Activated T-cell treated with anti-CD3 and anti-CD28 coated beads, Interleukin-2, amount 50 U/mL, for 72 hours (primary cell): ENCODE results near the gene PRM2. TPM values are rescaled to one million over a fixed set of nuclear protein-coding genes. Genes with fewer than 3 reads are reported as not detected.
A peak's percentile ranks its signal among the peaks of the same experiment; 100 is the strongest.

ENCODE experiments used
- ATAC-seq, 2 donors: fragments of 150-1000 bp; cut with Tn5 transposase; replicated peaks in 1 of 2; 2 replicates each; pipeline ENCODE4 v1.10.0; 2021; ENCODE audit warnings: moderate library complexity in 2 of 2, mild to moderate bottlenecking in 1 of 2
- DNase-seq, 2 donors: peaks; one replicate each; pipeline ENCODE4 v3.0.0; 2021 to 2022; ENCODE audit warnings: mixed read lengths in 1 of 2
- H3K27ac Mint-ChIP-seq: one replicate; pipeline ENCODE4 v1.8.0; 2022; ENCODE audit warnings: mild to moderate bottlenecking, moderate library complexity, mixed read lengths
- H3K27me3 Mint-ChIP-seq: one replicate; pipeline ENCODE4 v1.8.0; 2022; ENCODE audit warnings: low read depth, mixed read lengths
- H3K36me3 Mint-ChIP-seq, 2 donors: one replicate each; pipeline ENCODE4 v1.8.0; 2022; ENCODE audit warnings: mixed read lengths in 2 of 2, mild to moderate bottlenecking in 1 of 2; ENCODE audit not compliant: insufficient read depth in 2 of 2
- H3K4me1 Mint-ChIP-seq: one replicate; pipeline ENCODE4 v1.8.0; 2022; ENCODE audit warnings: low read depth, mixed read lengths
- H3K4me3 Mint-ChIP-seq, 2 donors: one replicate each; pipeline ENCODE4 v1.8.0; 2022; ENCODE audit warnings: mild to moderate bottlenecking in 2 of 2, mixed read lengths in 2 of 2, moderate library complexity in 2 of 2
- H3K9me3 Mint-ChIP-seq, 2 donors: one replicate each; pipeline ENCODE4 v1.8.0; 2022; ENCODE audit warnings: mixed read lengths in 2 of 2
- total RNA-seq, 2 donors: library from RNA; stranded (reverse); gene quantifications; one replicate each; pipeline ENCODE4 v1.2.3, GENCODE V29; 2022

The PRM2 gene
- total RNA-seq, 2 donors from 2014 or later = not detected

DNA sequence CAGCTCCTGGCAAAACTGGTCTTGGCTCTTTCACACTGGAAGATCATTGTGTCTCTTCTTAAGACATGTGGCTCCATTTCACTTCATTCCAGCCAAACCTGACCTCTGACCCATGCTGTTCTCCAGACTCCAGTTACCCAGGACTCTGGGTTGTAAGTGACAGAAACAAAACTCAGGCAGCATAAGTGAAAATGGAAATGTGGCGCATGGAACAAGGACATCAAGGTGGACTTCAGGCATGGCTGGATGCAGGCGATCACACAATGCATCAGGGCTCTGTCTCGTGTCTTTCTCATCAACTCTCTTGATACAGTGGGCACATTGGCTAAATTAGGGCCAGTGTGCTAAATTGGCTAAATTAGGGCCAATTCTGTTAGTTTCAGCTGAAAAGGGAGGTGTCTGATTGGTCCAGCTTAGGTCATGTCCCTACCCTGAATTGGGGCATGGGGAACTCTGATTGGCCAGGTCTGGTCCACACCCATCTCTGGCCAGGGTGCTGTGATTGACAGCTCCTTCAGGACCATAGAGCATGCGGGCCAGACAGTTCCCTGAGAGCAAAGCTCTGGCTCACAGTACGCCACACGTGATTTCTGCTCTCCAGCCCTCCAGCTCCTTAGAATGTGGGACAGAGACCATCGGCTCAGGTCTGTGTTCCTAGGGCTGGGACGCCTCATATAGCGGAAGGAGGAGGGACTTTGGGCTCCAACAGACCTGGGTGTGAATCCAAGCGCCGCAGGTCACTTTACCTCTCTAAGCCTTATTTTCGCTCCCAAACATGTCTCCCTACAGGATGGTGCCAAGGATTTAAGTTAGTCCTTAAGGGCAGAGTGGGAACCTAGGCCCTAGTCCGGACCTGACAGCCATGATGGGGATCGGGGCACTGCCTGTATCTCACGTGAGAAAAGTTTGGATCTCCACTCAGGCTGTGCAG, 37.7 kb downstream of the PRM2 start:
- H3K9me3 Mint-ChIP-seq = no peaks in the 10 kb centered on the region
- H3K36me3 Mint-ChIP-seq = no peaks in the 10 kb centered on the region
- DNase-seq = no peak
- H3K4me3 Mint-ChIP-seq = no peak overlapping the region
- H3K27ac Mint-ChIP-seq = no peak overlapping the region
- ATAC-seq = no peak
- H3K4me1 Mint-ChIP-seq = peaks cover 45% of the 10 kb centered on the region
- H3K27me3 Mint-ChIP-seq = no peaks in the 10 kb centered on the region

DNA sequence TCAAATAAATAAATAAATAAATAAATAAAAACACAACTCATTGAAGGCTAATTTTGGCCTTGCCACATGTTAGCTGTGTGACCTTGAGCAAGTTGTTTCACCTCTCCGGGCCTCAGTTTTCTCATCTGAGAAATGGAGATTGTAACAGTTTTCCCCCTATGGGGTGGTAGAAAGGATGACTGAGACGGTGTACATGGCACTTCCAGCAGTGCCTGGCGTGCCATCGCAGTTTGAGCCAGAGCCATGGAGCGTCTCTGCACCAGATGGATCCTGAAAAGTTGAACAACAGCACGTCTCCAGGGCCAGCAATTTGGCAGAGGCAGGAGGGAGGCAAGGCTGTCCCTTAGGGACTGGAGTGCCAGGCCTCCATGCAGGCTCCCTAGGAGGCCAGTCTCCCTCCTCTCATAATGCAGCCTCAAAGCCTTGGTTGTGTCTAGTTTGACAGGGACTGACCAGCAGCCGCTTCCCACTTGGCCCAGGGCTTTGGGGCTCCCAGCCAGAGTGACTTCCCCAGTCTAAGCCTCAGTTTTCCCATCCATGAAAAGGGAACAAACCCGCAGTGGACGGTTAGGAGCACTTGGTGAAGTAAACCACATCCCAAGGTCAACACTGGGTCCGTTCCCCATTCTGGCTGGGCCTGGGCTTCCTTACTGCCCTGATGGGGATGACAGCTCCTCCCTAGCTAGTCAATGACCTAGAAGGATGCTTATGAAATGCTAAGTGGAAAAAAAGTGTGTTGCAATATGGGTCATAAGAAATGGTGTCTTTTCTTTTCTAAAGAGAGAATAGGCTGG, 39.6 kb downstream of the PRM2 start:
- peaks cover 62% of the 10 kb centered on the region for H3K4me1 Mint-ChIP-seq
- no peak overlapping the region for H3K4me3 Mint-ChIP-seq
- DNase-seq = no peak
- no peaks in the 10 kb centered on the region for H3K36me3 Mint-ChIP-seq
- no peak for ATAC-seq
- no peaks in the 10 kb centered on the region for H3K27me3 Mint-ChIP-seq
- no peak overlapping the region for H3K27ac Mint-ChIP-seq
- H3K9me3 Mint-ChIP-seq = no peaks in the 10 kb centered on the region

DNA sequence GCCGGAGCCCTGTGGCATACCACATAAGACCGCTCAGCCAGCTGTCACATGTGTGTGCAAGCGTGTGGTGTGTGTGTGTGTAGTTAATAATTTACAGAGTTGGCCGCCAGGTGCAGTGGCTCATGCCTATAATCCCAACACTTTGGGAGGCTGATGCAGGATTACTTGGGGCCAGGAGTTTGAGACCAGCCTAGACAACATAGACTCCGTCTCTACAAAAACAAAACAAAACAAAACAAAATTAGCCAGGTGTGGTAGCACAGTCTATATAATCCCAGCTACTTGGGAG, 40.6 kb downstream of the PRM2 start:
- DNase-seq (no peak), ATAC-seq (no peak)
- no peak overlapping the region for H3K4me3 Mint-ChIP-seq
- peaks cover 72% of the 10 kb centered on the region for H3K4me1 Mint-ChIP-seq
- H3K27me3 Mint-ChIP-seq = no peaks in the 10 kb centered on the region
- H3K9me3 Mint-ChIP-seq = no peaks in the 10 kb centered on the region
- H3K27ac Mint-ChIP-seq = no peak overlapping the region
- no peaks in the 10 kb centered on the region for H3K36me3 Mint-ChIP-seq

DNA sequence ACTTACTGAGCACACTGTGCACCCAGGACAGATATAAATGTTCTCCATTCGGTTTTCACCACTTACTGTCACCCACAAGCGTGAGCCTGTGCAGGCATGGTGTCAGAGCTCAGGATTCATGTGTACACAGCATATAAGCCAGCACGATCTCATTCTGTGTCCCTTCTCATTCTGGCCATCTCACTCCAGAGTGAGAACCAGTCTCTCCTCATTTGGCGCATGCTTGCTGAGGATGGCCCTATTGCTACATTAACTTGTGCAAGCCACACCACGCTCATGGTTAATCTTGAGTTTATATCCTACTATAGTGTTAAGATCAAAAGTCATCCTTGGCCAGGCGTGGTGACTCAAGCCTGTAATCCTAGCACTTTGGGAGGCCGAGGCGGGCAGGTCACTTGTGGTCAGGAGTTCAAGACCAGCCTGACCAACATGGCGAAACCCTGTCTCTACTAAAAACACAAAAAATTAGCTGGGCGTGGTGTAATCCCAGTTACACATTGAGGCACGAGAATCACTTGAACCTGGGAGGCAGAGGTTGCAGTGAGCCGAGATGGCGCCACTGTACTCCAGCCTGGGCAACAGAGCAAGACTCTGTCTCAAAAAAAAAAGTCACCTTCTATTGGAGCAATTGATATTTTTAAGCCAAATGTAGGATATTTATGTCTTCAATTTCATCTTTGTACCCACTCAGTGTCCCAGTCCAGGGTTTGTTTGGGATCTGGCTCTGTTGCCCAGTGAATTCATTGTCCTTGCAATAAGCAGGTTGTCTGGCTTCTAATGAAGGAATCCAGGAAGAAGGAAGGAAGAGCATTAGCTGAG, 41.2 kb downstream of the PRM2 start:
- peak overlapping the region; percentile 38 to 53 for H3K4me3 Mint-ChIP-seq
- peaks cover 77% of the 10 kb centered on the region for H3K4me1 Mint-ChIP-seq
- DNase-seq = no peak

DNA sequence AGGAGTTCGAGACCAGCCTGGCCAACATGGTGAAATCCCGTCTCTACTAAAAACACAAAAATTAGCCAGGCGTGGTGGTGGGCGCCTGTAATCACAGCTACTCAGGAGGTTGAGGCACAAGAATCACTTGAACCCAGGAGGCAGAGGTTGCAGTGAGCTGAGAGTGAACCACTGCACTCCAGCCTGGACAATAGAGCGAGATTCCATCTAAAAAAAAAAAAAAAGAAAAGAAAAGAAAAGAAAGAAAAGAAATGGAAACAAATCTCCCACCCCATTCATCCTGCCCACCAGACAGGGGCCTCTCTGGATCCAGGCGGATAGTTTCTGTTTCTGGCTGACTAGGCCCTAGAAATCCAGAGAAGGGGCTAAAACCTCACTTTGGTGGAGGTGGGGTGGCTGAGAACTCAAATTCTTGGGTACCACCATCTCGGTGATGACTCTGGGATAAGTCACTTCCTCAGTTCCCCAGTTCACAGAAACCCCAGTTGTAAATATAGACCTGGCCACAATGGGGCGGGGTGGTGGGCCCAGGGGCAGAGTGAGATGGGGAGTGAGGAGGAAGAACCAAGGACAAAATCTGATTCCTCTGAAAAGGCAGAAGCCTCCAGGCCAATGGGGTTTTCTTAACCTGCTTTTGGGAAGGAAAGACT, 42.4 kb downstream of the PRM2 start:
- Mint-ChIP-seq H3K27ac (peak overlapping the region; percentile 99), H3K27me3 (no peaks in the 10 kb centered on the region), H3K4me3 (peak overlapping the region; percentile 81 to 82), H3K36me3 (no peaks in the 10 kb centered on the region), H3K9me3 (no peaks in the 10 kb centered on the region), H3K4me1 (peaks cover 90% of the 10 kb centered on the region)
- peak; percentile 58 to 64 for ATAC-seq
- DNase-seq = peak; percentile 86 to 89

More for the DNA sequence above, 41.2 kb downstream of the PRM2 start:
- Mint-ChIP-seq H3K9me3 (no peaks in the 10 kb centered on the region), H3K27me3 (no peaks in the 10 kb centered on the region), H3K27ac (peak overlapping the region; percentile 72), H3K36me3 (no peaks in the 10 kb centered on the region)
- ATAC-seq = no peak

DNA sequence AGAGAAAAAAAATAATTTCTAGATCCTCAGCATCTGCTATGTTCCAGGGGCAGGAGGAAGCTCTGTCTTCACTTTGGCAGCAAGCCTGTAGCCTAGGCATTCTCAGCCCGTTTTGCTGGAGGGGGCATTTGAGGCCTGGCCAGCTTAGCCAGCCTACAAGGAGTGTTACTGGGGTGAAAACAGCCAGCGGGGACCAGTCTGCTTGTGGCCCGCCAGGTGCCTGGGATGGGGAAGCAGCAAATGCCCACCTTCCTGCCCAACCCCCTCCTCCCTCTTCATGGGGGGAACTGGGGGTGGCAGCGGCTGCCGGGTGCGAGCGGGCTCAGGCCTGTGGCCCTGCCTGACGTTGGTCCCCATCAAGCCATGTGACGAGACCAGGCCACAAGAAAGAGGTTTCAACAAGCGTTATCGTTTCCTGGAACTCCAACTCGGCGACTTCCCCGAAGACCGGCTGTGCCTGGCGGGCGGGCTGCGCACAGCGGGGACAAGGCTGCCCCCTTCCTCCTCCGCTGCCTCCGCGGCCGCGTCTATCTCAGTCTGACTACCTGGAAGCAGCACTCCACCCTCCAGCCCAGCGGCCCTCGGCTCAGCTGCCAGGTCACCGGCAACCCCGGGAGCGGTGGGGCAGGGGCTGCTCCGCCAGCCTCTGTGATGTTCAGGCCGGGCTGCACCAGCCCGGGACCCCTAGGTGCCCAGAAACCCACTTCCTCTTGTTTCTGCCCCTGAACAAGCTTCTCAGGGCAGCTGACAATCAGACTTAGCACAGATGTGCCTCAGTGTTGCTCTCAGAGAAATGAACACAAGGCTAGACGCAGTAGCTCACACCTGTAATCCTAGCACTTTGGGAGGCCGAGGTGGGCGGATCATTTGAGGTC, 43.2 kb downstream of the PRM2 start:
- peak; percentile 87 to 88 for ATAC-seq
- H3K27ac Mint-ChIP-seq = peak overlapping the region; percentile 99
- no peaks in the 10 kb centered on the region for H3K36me3 Mint-ChIP-seq
- no peaks in the 10 kb centered on the region for H3K27me3 Mint-ChIP-seq
- DNase-seq = peak; percentile 95 to 97
- peaks cover 94% of the 10 kb centered on the region for H3K4me1 Mint-ChIP-seq
- no peaks in the 10 kb centered on the region for H3K9me3 Mint-ChIP-seq
- peak overlapping the region; percentile 81 to 82 for H3K4me3 Mint-ChIP-seq

DNA sequence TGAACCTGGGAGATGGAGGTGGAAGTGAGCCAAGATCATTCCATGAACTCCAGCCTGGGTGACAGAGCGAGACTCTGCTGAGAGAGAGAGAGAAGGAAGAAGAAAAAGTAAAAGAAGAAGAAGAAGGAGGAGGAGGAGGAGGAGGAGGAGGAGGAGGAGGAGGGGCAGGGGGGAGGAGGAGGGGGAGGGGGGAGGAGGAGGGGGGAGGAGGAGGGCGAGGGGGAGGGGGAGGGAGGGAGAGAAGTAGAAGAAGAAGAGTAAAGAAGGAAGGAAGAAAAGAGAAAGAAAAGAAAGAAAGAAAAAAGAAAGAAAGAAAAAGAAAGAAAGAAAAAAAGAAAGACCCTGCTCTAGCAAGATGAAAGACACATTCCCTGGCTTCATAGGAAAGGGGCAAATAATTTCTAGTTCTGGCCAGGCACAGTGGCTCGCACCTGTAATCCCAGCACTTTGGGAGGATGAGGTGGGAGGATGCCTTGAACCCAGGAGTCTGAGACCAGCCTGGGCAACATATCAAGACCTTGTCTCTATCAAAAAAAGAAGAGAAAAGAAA, 43.9 kb downstream of the PRM2 start:
- no peaks in the 10 kb centered on the region for H3K9me3 Mint-ChIP-seq
- H3K27me3 Mint-ChIP-seq = no peaks in the 10 kb centered on the region
- ATAC-seq (no peak), DNase-seq (no peak)
- no peaks in the 10 kb centered on the region for H3K36me3 Mint-ChIP-seq
- H3K27ac Mint-ChIP-seq = peak overlapping the region; percentile 99
- peaks cover 90% of the 10 kb centered on the region for H3K4me1 Mint-ChIP-seq
- peak overlapping the region; percentile 81 to 82 for H3K4me3 Mint-ChIP-seq

DNA sequence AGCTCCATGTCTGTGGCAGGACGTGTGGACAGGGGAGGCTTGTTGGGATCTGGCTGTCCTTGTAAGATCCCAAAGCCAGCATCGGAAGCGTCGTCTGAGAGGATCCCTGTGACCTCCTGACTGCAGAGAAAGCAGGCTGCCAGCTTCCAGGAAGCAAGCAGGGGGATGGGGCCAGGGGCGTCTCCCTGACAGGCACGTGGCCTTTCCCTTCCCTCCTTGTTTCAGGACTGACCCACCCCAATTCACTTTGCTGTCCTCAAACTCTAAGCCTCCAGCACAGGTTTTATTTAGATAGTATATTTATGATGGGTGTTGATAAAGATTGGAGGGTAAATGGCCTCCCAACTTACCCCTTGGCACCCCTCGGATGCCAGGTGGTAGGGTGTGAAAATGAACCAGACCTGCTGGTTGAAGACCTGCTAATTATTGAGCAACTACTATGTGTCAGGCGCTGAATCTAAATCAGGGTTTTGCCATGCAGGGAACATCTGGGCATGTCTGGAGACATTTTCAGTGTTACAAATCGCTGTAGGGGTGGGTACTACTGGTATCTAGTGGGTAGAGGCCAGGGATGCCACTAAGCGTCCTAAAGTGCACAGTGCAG, 44.8 kb downstream of the PRM2 start:
- DNase-seq (no peak), ATAC-seq (no peak)
- H3K27me3 Mint-ChIP-seq = no peaks in the 10 kb centered on the region
- peak overlapping the region; percentile 99 for H3K27ac Mint-ChIP-seq
- H3K9me3 Mint-ChIP-seq = no peaks in the 10 kb centered on the region
- no peaks in the 10 kb centered on the region for H3K36me3 Mint-ChIP-seq
- H3K4me1 Mint-ChIP-seq = peaks cover 86% of the 10 kb centered on the region
- H3K4me3 Mint-ChIP-seq = peak overlapping the region; percentile 81 to 82

DNA sequence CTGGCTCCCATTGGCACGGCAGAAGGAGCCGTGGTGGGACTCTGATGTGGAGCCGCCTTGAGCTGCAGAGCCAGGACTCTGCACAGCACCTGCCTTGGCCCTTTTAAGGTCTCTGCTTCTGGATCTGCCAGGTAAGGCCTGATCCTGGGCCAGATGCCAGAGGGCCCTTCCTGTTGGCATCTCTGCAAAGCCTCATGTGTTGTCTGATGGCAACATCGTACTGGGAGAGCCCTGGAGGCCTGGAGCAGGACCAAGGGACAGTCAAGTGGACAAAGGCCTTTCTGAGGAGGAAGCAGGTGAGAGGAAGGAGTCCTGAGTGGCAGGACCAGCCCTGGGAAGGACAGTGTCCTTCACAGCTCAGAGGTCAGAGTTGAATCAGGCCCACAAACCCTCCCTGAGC, 46.4 kb downstream of the PRM2 start:
- DNase-seq (no peak), ATAC-seq (no peak)
- H3K9me3 Mint-ChIP-seq = no peaks in the 10 kb centered on the region
- no peak overlapping the region for H3K4me3 Mint-ChIP-seq
- H3K36me3 Mint-ChIP-seq = no peaks in the 10 kb centered on the region
- peak overlapping the region; percentile 7 for H3K27ac Mint-ChIP-seq
- H3K27me3 Mint-ChIP-seq = no peaks in the 10 kb centered on the region
- H3K4me1 Mint-ChIP-seq = peaks cover 90% of the 10 kb centered on the region

DNA sequence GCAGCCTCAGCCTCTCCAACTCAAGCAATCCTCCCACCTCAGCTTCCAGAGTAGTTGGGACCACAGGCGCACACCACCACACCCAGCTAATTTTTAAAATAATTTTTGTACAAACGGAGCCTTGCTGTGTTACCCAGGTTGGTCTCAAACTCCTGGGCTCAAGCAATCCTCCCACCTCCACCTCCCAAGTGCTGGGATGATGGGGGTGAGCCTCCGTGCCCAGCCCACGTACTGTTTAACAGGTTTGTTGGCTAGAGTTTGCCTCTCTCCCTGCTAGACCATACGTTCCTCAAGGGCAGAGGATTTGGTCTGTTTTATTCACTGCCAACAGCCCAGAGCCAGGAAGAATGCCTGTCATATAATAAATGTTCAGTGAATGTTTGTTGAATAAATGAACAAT, 46.8 kb downstream of the PRM2 start:
- Mint-ChIP-seq H3K27me3 (no peaks in the 10 kb centered on the region), H3K27ac (peak overlapping the region; percentile 39), H3K9me3 (no peaks in the 10 kb centered on the region), H3K4me1 (peaks cover 90% of the 10 kb centered on the region), H3K36me3 (no peaks in the 10 kb centered on the region), H3K4me3 (no peak overlapping the region)
- no peak for ATAC-seq
- DNase-seq = no peak

DNA sequence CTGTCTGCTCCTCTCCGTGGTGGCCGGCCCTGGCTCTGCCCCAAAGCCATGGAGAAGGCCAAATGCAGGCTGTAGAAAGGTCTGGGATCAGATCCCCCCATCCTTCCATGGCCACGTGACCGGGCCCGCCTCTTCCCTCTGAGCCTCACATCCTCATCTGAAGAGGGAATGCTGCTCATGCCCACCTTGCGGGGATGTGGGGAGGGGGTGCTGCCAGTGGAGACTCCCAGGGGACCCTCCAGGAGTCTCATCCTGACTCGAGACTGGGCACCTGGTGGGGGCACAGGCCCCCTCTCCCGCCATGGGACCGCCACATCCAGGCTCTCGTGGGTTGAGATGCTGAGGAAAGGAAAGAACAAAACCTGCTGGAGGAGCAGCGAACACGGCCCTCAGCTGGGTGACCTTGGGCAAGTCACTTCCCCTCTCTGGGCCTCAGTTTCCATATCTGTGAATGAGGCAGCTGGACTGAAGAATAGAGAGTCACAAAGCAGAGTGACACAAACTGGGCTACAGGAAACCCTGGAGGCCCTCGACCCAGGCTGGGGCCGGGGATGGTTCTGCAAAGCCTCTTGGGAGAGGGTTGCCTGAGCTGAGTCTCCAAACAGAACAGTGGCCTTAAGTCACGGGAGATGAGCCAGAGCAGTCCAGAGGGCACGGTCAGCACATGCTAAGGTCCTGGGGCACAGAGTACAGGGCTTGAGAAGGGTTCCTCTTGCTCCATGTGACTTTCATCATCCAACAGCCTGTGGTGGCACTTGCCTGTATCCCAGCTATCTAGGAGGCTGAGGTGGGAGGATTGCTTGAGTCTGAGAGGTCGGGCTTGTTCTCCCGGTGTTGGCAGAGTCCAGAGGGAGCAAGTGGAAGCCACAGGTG, 50.4 kb downstream of the PRM2 start:
- ATAC-seq = no peak
- Mint-ChIP-seq H3K9me3 (no peaks in the 10 kb centered on the region), H3K36me3 (peaks cover 0 to 3% of the 10 kb centered on the region in 2 donors), H3K4me3 (peak overlapping the region; percentile 74 to 81), H3K27me3 (no peaks in the 10 kb centered on the region), H3K27ac (peak overlapping the region; percentile 87), H3K4me1 (peaks cover 76% of the 10 kb centered on the region)
- DNase-seq = peak in 1 of 2 donors; percentile 35
